Psoas muscle (tissue), 8 donors: Measurements from ENCODE around the gene DNAL1. TPM values are rescaled to one million over a fixed set of nuclear protein-coding genes. Genes with fewer than 3 reads are reported as not detected.

ENCODE experiments used
- ATAC-seq, 4 donors: fragments of 200-7000 bp; cut with Tn5 transposase; one replicate each; pipeline ENCODE4 v1.9.1; 2020; ENCODE audit warnings: moderate library complexity in 3 of 4, mild to moderate bottlenecking in 2 of 4
- DNase-seq, 2 donors: peaks; one replicate each; pipeline ENCODE4 v3.0.0-alpha.2; 2020
- H3K27ac ChIP-seq: fragments of 200-600 bp; one replicate; pipeline ENCODE4 v1.8.0; 2022
- H3K27me3 ChIP-seq, 3 donors: fragments of 200-600 bp in 1 of 3; one replicate each; pipeline versions ENCODE4 v1.6.1 to v1.8.0; 2013 to 2022; ENCODE audit warnings: low read length in 2 of 3, mild to moderate bottlenecking in 2 of 3, moderate library complexity in 1 of 3; ENCODE audit not compliant: insufficient read depth in 3 of 3
- H3K36me3 ChIP-seq, 2 donors: fragments of 200-600 bp in 1 of 2; one replicate each; pipeline versions ENCODE4 v1.6.1 to v1.8.0; 2013 to 2022; ENCODE audit warnings: low read depth in 1 of 2, mild to moderate bottlenecking in 1 of 2, moderate library complexity in 1 of 2; ENCODE audit not compliant: insufficient read depth in 1 of 2
- H3K4me1 ChIP-seq: fragments of 200-600 bp; one replicate; pipeline ENCODE4 v1.8.0; 2022
- H3K4me3 ChIP-seq: fragments of 200-600 bp; one replicate; pipeline ENCODE4 v1.8.0; 2022; ENCODE audit warnings: mild to moderate bottlenecking
- H3K9me3 ChIP-seq: fragments of 200-600 bp; one replicate; pipeline ENCODE4 v1.8.0; 2022
- WGBS, 3 donors: extraction: QIAGEN DNeasy Blood & Tissue Kit; methylation state at CpG; one replicate each; pipeline versions ENCODE4 v1.1.6 to v1.1.7; 2013; 5-methylcytosine and 5-hydroxymethylcytosine counted together
- intact Hi-C, 2 donors: fragments of 100-400 bp; cut with DNase I; formaldehyde crosslinking; loops; one replicate each; pipeline versions ENCODE4 v1.11.0 to v1.14.2; 2022
- polyA plus RNA-seq, 3 donors: library from polyadenylated mRNA; stranded (reverse); fragments of 200-250 nt; gene quantifications; one replicate each; pipeline ENCODE4 v1.2.3, GENCODE V29; 2013
- total RNA-seq, 4 donors: library from RNA; stranded (reverse); fragmentation: NEBNext Ultra II Directional in 2 of 4; extraction: Animal tissue kit (Norgen Biotek cat#: 25700) in 2 of 4; gene quantifications; one replicate each; pipeline versions ENCODE4 v1.2.1 to v1.2.4, GENCODE V29; 2021 to 2023
- TF ChIP-seq, protein P1 (sequence below): fragments of 200-600 bp; IDR thresholded peaks from one replicate; pipeline ENCODE4 v1.8.0; 2022; ENCODE audit warnings: antibody characterized with exemption
- donor health status: healthy with polysubstance abuse.
- donor health status: DM: no; HTN: no; CAD: no; lungs with moderate emphysema.
- donor health status: Bipolar disorder and iron deficiency.
- donor health status: healthy.
- donor health status: DM: yes; HTN: yes; CAD: no.
- donor health status: DM: no; HTN: no; CAD: no.
- donor health status: DM: no; HTN: no; CAD: no.
- donor health status: DM: yes; HTN: yes; CAD: no.

Gene DNAL1
- total and polyA plus RNA-seq, 7 donors: 4.3 to 20.0 (median 6.4) TPM

DNA sequence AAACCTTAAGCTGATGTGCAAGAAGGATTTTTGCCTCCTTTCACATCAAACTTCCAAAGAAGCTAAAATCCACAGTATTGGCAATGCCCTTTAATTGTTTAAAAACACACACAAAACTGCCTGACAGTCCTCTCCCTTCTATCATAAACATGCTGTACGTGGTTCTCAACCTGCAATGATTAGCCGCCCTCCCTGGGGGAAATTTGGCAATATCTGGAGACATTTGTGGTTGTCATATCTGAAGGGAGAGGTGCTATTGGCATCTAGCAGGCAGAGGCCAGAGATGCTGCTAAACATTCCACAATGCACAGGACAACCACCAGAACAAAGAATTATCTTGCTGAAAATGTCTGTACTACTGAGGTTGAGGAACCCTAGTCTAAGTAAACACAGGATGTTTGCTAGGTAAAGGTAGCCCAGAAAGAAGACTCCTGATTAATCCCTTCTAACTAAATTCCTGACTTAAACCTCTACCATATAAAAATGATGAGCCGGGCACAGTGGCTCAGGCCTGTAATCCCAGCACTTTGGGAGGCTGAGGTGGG is 31.3 kb upstream of the DNAL1 start:
- Histone ChIP-seq H3K4me1 (no peaks in the 10 kb centered on the region), H3K4me3 (peak overlapping the region; percentile 86), H3K9me3 (no peaks in the 10 kb centered on the region), H3K27ac (peak overlapping the region; percentile 82), H3K36me3 (no peaks in the 10 kb centered on the region), H3K27me3 (no peaks in the 10 kb centered on the region)
- no peak for DNase-seq
- 89 to 95% (median 91%) methylated on average over 3 of the region's 3 CpGs for WGBS, 3 donors
- TF ChIP-seq, protein P1, sequence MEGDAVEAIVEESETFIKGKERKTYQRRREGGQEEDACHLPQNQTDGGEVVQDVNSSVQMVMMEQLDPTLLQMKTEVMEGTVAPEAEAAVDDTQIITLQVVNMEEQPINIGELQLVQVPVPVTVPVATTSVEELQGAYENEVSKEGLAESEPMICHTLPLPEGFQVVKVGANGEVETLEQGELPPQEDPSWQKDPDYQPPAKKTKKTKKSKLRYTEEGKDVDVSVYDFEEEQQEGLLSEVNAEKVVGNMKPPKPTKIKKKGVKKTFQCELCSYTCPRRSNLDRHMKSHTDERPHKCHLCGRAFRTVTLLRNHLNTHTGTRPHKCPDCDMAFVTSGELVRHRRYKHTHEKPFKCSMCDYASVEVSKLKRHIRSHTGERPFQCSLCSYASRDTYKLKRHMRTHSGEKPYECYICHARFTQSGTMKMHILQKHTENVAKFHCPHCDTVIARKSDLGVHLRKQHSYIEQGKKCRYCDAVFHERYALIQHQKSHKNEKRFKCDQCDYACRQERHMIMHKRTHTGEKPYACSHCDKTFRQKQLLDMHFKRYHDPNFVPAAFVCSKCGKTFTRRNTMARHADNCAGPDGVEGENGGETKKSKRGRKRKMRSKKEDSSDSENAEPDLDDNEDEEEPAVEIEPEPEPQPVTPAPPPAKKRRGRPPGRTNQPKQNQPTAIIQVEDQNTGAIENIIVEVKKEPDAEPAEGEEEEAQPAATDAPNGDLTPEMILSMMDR: no peak
- intact Hi-C loops: loop anchor here in 1 of 2 donors (5.0 kb wide), 2 partner anchors 46 to 121 kb away; partner anchors contain the start of genes ACOT2 and RIOX1
- ATAC-seq: no peak

DNA sequence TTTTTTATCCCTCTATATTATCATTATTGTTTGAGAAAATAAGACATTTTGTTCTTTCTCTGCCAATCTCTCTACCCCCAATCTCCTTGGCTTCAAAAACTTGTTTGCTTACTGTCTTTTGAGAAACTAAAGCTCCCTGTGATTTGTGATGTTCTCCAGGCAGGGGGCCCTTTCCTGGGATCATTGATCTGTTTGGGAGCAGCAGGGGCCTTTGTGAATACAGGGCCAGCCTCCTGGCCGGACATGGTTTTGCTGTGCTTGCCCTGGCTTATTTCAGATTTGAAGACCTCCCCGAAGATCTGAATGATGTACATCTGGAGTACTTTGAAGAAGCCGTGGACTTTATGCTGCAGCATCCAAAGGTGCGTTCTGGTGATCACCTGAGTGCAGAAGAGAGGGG is 28.0 kb upstream of the DNAL1 start:
- Histone ChIP-seq H3K27me3 (no peaks in the 10 kb centered on the region), H3K36me3 (no peaks in the 10 kb centered on the region), H3K4me1 (no peaks in the 10 kb centered on the region), H3K4me3 (no peak overlapping the region), H3K27ac (no peak overlapping the region), H3K9me3 (no peaks in the 10 kb centered on the region)
- no peak for ATAC-seq
- TF ChIP-seq, protein P1: no peak
- intact Hi-C loops: no loop called here
- 77 to 84% (median 80%) methylated on average over 4 of the region's 4 CpGs for WGBS, 3 donors
- no peak for DNase-seq

DNA sequence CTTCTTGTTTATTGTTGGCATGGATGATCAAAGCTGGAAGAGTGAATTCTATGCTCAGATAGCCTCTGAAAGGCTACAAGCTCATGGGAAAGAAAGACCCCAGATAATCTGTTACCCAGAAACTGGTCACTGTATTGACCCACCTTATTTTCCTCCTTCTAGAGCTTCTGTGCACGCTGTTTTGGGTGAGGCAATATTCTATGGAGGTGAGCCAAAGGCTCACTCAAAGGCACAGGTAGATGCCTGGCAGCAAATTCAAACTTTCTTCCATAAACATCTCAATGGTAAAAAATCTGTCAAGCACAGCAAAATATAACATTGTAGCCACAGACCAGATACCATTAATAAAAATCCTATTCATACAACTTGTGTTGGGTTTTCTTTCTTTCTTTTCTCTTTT is 25.3 kb upstream of the DNAL1 start:
- no peaks in the 10 kb centered on the region for H3K36me3 ChIP-seq
- TF ChIP-seq, protein P1: no peak
- no peaks in the 10 kb centered on the region for H3K9me3 ChIP-seq
- ATAC-seq (no peak), DNase-seq (no peak)
- no peak overlapping the region for H3K4me3 ChIP-seq
- H3K4me1 ChIP-seq: no peaks in the 10 kb centered on the region
- H3K27me3 ChIP-seq: no peaks in the 10 kb centered on the region
- WGBS, 3 donors: 75 to 95% (median 92%) methylated on average over 1 of the region's 1 CpG
- H3K27ac ChIP-seq: no peak overlapping the region
- intact Hi-C loops: no loop called here

DNA sequence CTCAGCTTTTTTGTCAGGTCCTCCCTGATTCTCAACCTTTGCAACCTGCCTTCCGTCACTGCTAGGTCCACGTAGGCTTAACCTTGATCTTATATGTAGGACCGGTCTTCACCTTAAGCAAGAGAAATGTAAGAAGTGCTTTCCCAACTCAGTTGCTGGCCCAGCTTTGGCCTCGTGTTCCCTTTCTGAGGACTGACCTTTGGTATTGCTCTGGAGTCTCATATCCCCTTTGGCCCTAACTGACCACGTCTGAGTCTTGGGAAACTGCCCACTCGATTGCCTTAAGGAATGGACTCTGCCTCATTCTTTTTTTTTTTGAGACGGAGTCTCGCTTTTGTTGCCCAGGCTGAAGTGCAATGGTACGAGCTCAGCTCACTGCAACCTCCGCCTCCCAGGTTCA is 24.5 kb upstream of the DNAL1 start:
- H3K4me3 ChIP-seq: no peak overlapping the region
- intact Hi-C loops: no loop called here
- H3K36me3 ChIP-seq: no peaks in the 10 kb centered on the region
- H3K27me3 ChIP-seq: no peaks in the 10 kb centered on the region
- no peak overlapping the region for H3K27ac ChIP-seq
- 63 to 83% (median 67%) methylated on average over 10 of the region's 10 CpGs for WGBS, 3 donors
- H3K9me3 ChIP-seq: no peaks in the 10 kb centered on the region
- no peaks in the 10 kb centered on the region for H3K4me1 ChIP-seq
- TF ChIP-seq, protein P1: no peak
- DNase-seq: no peak
- ATAC-seq: peak in 1 of 4 donors; percentile 27

DNA sequence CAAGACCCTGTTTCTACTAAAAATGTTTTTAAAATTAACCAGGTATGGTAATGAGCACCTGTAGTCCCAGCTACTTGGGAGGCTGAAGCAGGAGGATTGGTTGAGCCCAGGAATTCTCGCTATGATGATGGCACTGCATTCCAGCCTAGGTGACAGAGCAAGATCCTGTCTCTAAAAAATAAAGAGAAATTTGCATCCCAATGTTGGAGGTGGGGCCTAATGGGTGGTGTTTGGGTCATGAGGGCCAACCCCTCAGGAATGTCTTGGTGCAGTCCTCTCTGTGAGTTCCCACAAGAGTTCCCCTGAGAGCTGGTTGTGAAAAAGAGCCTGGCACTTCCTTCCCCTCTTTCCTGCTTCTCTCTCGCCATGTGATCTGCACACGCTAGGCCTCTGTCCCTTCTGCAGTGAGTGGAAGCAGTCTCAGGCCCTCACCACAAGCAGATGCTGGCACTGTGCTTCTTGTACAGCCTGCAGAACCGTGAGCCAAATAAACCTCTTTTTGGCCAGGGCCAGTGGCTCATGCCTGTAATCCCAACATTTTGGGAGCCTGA is 21.2 kb upstream of the DNAL1 start:
- no peak for DNase-seq
- Histone ChIP-seq H3K9me3 (no peaks in the 10 kb centered on the region), H3K36me3 (no peaks in the 10 kb centered on the region), H3K4me1 (no peaks in the 10 kb centered on the region), H3K27me3 (no peaks in the 10 kb centered on the region), H3K27ac (no peak overlapping the region), H3K4me3 (no peak overlapping the region)
- 87 to 95% (median 89%) methylated on average over 4 of the region's 4 CpGs for WGBS, 3 donors
- TF ChIP-seq, protein P1: no peak
- intact Hi-C loops: no loop called here
- ATAC-seq: no peak
